Stimulated activated CD8-positive, alpha-beta memory T cell treated with anti-CD3 and anti-CD28 coated beads, Interleukin-4, amount 100 ng/mL, for 1 hour (primary cell): ENCODE data around the gene USP9X.
"Not testable (repeated sequence)": the region's sequence is repeated elsewhere in the genome, so short reads cannot be mapped to it uniquely, and the experiment has no call there.

ENCODE experiments used
- DNase-seq, 2 donors: peaks; one replicate each; pipeline ENCODE4 v3.0.0-alpha.2; 2020; ENCODE audit warnings: low read depth in 2 of 2, low spot score in 1 of 2

The USP9X gene

GRCh38 chrX:41180194-41180908 lies 95.1 kb downstream of the USP9X start:
- peak in 1 of 2 donors; percentile 3 for DNase-seq

- no peak for DNase-seq
Measured at GRCh38 chrX:41184312-41184711, 99.1 kb downstream of the USP9X start.

- DNase-seq = not testable (repeated sequence)
Measured at GRCh38 chrX:41186946-41187345, 101.7 kb downstream of the USP9X start.

GRCh38 chrX:41189156-41189555 lies 103.9 kb downstream of the USP9X start:
- DNase-seq = no peak

- no peak for DNase-seq
Measured at GRCh38 chrX:41192880-41193279, 107.6 kb downstream of the USP9X start.

- no peak for DNase-seq
Measured at GRCh38 chrX:41198410-41198809, 113.2 kb downstream of the USP9X start.

GRCh38 chrX:41200785-41201184 lies 115.5 kb downstream of the USP9X start:
- DNase-seq = no peak

GRCh38 chrX:41209853-41210252 lies 124.6 kb downstream of the USP9X start:
- DNase-seq = no peak

- no peak for DNase-seq
Measured at GRCh38 chrX:41224605-41225004, 139.4 kb downstream of the USP9X start.

GRCh38 chrX:41233988-41234387 lies 148.7 kb downstream of the USP9X start:
- no peak for DNase-seq

- DNase-seq = not testable (repeated sequence)
Measured at GRCh38 chrX:41234471-41234870, 149.2 kb downstream of the USP9X start.

GRCh38 chrX:41234962-41235361 lies 149.7 kb downstream of the USP9X start:
- DNase-seq = no peak

- DNase-seq = no peak
Measured at GRCh38 chrX:41236629-41237028, 151.4 kb downstream of the USP9X start.

GRCh38 chrX:41240509-41240908 lies 155.3 kb downstream of the USP9X start:
- no peak for DNase-seq

- DNase-seq = no peak
Measured at GRCh38 chrX:41241962-41242361, 156.7 kb downstream of the USP9X start.

- no peak for DNase-seq
Measured at GRCh38 chrX:41245641-41246040, 160.4 kb downstream of the USP9X start.

GRCh38 chrX:41250867-41251266 lies 165.6 kb downstream of the USP9X start:
- no peak for DNase-seq

GRCh38 chrX:41257801-41258200 lies 172.6 kb downstream of the USP9X start:
- DNase-seq = no peak

GRCh38 chrX:41258226-41258625 lies 173.0 kb downstream of the USP9X start:
- no peak for DNase-seq

GRCh38 chrX:41258871-41259270 lies 173.6 kb downstream of the USP9X start:
- no peak for DNase-seq

GRCh38 chrX:41259516-41259915 lies 174.3 kb downstream of the USP9X start:
- DNase-seq = no peak

GRCh38 chrX:41265615-41266014 lies 180.4 kb downstream of the USP9X start:
- DNase-seq = no peak

GRCh38 chrX:41273638-41274037 lies 188.4 kb downstream of the USP9X start:
- DNase-seq = no peak
